H9 (cell line): Measurements from ENCODE around the gene ARNT2. TPM values are rescaled to one million over a fixed set of nuclear protein-coding genes. Genes with fewer than 3 reads are reported as not detected.

Experiments used
- DNase-seq: peaks from one replicate; pipeline ENCODE4 v3.0.0-alpha.2; 2017
- H2AFZ ChIP-seq: one replicate; pipeline ENCODE4 v1.6.1; 2013; ENCODE audit warnings: mild to moderate bottlenecking, low read length, control low read depth, moderate library complexity
- H2AK5ac ChIP-seq: 2 replicates; pipeline ENCODE4 v1.6.1; 2013; ENCODE audit warnings: low read length, control low read depth, mixed read lengths; ENCODE audit not compliant: insufficient read length
- H2BK120ac ChIP-seq: one replicate; pipeline ENCODE4 v1.6.1; 2013; ENCODE audit warnings: low read depth, mild to moderate bottlenecking, low read length, control low read depth, inconsistent platforms; ENCODE audit not compliant: poor library complexity, severe bottlenecking
- H2BK12ac ChIP-seq: 2 replicates; pipeline ENCODE4 v1.6.1; 2013; ENCODE audit warnings: low read length, control low read depth, mixed read lengths, low read depth; ENCODE audit not compliant: insufficient read length
- H2BK15ac ChIP-seq: 2 replicates; pipeline ENCODE4 v1.6.1; 2013; ENCODE audit warnings: low read depth, low read length, control low read depth
- H2BK20ac ChIP-seq: one replicate; pipeline ENCODE4 v1.6.1; 2013; ENCODE audit warnings: low read depth, mild to moderate bottlenecking, low read length, control low read depth, inconsistent platforms; ENCODE audit not compliant: poor library complexity, severe bottlenecking
- H2BK5ac ChIP-seq: 2 replicates; pipeline ENCODE4 v1.6.1; 2013; ENCODE audit warnings: low read length, control low read depth, mixed read lengths; ENCODE audit not compliant: insufficient read length
- H3K14ac ChIP-seq: 2 replicates; pipeline ENCODE4 v1.6.1; 2013; ENCODE audit warnings: low read length, control low read depth; ENCODE audit not compliant: insufficient read depth
- H3K18ac ChIP-seq: 2 replicates; pipeline ENCODE4 v1.6.1; 2013; ENCODE audit warnings: low read depth, mild to moderate bottlenecking, mixed read lengths, low read length, control low read depth; ENCODE audit not compliant: insufficient read length
- H3K23ac ChIP-seq: 2 replicates; pipeline ENCODE4 v1.6.1; 2013; ENCODE audit warnings: low read length, control low read depth, mixed read lengths, low read depth; ENCODE audit not compliant: insufficient read length
- H3K23me2 ChIP-seq: 2 replicates; pipeline ENCODE4 v1.6.1; 2013; ENCODE audit warnings: low read depth, mild to moderate bottlenecking, mixed read lengths, low read length, control low read depth; ENCODE audit not compliant: insufficient read length, poor library complexity, severe bottlenecking
- H3K27ac ChIP-seq: 2 replicates; pipeline ENCODE4 v1.5.1; 2013; ENCODE audit warnings: low read length, control low read depth, mixed read lengths, low read depth; ENCODE audit not compliant: insufficient read length
- H3K27me3 ChIP-seq: 2 replicates; pipeline ENCODE4 v1.6.1; 2013; ENCODE audit warnings: low read length, control low read depth, inconsistent platforms; ENCODE audit not compliant: insufficient read depth
- H3K4ac ChIP-seq: 2 replicates; pipeline ENCODE4 v1.6.1; 2013; ENCODE audit warnings: low read depth, mild to moderate bottlenecking, control low read depth, inconsistent platforms, low read length, moderate library complexity
- H3K4me1 ChIP-seq: 2 replicates; pipeline ENCODE4 v1.6.1; 2013; ENCODE audit warnings: low read length, control low read depth, inconsistent platforms; ENCODE audit not compliant: insufficient read depth
- H3K4me2 ChIP-seq: 2 replicates; pipeline ENCODE4 v1.6.1; 2013; ENCODE audit warnings: low read length, control low read depth, mixed read lengths; ENCODE audit not compliant: insufficient read length, insufficient read depth
- H3K56ac ChIP-seq: 2 replicates; pipeline ENCODE4 v1.6.1; 2013; ENCODE audit warnings: low read depth, mild to moderate bottlenecking, mixed read lengths, low read length, control low read depth; ENCODE audit not compliant: insufficient read length
- H3K79me1 ChIP-seq: 2 replicates; pipeline ENCODE4 v1.6.1; 2013; ENCODE audit warnings: low read depth, mild to moderate bottlenecking, moderate library complexity, low read length, control low read depth, inconsistent platforms; ENCODE audit not compliant: insufficient read depth, poor library complexity, severe bottlenecking
- H3K79me2 ChIP-seq: 2 replicates; pipeline ENCODE4 v1.6.1; 2013; ENCODE audit warnings: low read length, control low read depth, inconsistent platforms; ENCODE audit not compliant: insufficient read depth
- H3K9ac ChIP-seq: 2 replicates; pipeline ENCODE4 v1.6.1; 2013; ENCODE audit warnings: low read length, control low read depth, mixed read lengths; ENCODE audit not compliant: insufficient read length; ENCODE audit errors: extremely low read depth
- H3K9me3 ChIP-seq: one replicate; pipeline ENCODE4 v1.6.1; 2013; ENCODE audit warnings: low read depth, low read length, inconsistent platforms; ENCODE audit not compliant: control insufficient read depth
- H3T11ph ChIP-seq: one replicate; pipeline ENCODE4 v1.6.1; 2013; ENCODE audit warnings: mild to moderate bottlenecking, low read length, control low read depth, inconsistent platforms
- H4K20me1 ChIP-seq: one replicate; pipeline ENCODE4 v1.6.1; 2013; ENCODE audit not compliant: control insufficient read depth, insufficient read length, insufficient read depth
- H4K5ac ChIP-seq: 2 replicates; pipeline ENCODE4 v1.6.1; 2013; ENCODE audit warnings: low read depth, mild to moderate bottlenecking, mixed read lengths, low read length, control low read depth; ENCODE audit not compliant: insufficient read length
- H4K8ac ChIP-seq: replicated peaks from 2 replicates; pipeline ENCODE4 v1.6.1; 2013; ENCODE audit warnings: low read length, control low read depth, mixed read lengths, low read depth; ENCODE audit not compliant: insufficient read length
- H4K91ac ChIP-seq: 2 replicates; pipeline ENCODE4 v1.6.1; 2013; ENCODE audit warnings: low read depth, mild to moderate bottlenecking, moderate library complexity, mixed read lengths, low read length, control low read depth; ENCODE audit not compliant: insufficient read length
- H3K27ac Mint-ChIP-seq, 3 experiments: 2 replicates in 2 of 3; 3 replicates in 1 of 3; pipeline ENCODE4 v1.8.0; 2020 to 2021; ENCODE audit warnings: mixed read lengths in 3 of 3, mild to moderate bottlenecking in 1 of 3, moderate library complexity in 1 of 3
- H3K27me3 Mint-ChIP-seq: 2 replicates; pipeline ENCODE4 v1.8.0; 2021; ENCODE audit warnings: low read depth, mild to moderate bottlenecking, moderate library complexity, mixed read lengths
- H3K36me3 Mint-ChIP-seq, 3 experiments: 2 replicates in 2 of 3; 3 replicates in 1 of 3; pipeline ENCODE4 v1.8.0; 2020 to 2021; ENCODE audit warnings: low read depth in 3 of 3, mixed read lengths in 3 of 3; ENCODE audit not compliant: insufficient read depth in 1 of 3
- H3K4me1 Mint-ChIP-seq, 2 experiments: 2 replicates each; pipeline ENCODE4 v1.8.0; 2020; ENCODE audit warnings: mixed read lengths in 2 of 2
- H3K4me3 Mint-ChIP-seq, 2 experiments: 2 replicates in 1 of 2; 3 replicates in 1 of 2; pipeline ENCODE4 v1.8.0; 2020 to 2021; ENCODE audit warnings: mild to moderate bottlenecking in 2 of 2, mixed read lengths in 2 of 2, moderate library complexity in 1 of 2
- H3K9me3 Mint-ChIP-seq, 2 experiments: 2 replicates in 1 of 2; 3 replicates in 1 of 2; pipeline ENCODE4 v1.8.0; 2020; ENCODE audit warnings: mild to moderate bottlenecking in 2 of 2, mixed read lengths in 2 of 2, moderate library complexity in 1 of 2
- WGBS: extraction: QIAGEN DNeasy Blood & Tissue Kit; methylation state at CpG from one replicate; pipeline ENCODE4 v1.1.7; 2013; ENCODE audit warnings: missing lambda C conversion rate, low lambda C conversion rate, mixed read lengths; ENCODE audit not compliant: insufficient read length; ENCODE audit errors: extremely low coverage; 5-methylcytosine and 5-hydroxymethylcytosine counted together
- total RNA-seq: library from RNA; stranded (reverse); gene quantifications from 2 replicates; pipeline ENCODE4 v1.2.1, GENCODE V29; 2021
- TF ChIP-seq, protein P1 (sequence below): fragments of 200-600 bp; sonication (generic); conservative IDR thresholded peaks from 3 replicates; pipeline ENCODE4 v1.8.0; 2021; ENCODE audit warnings: antibody characterized with exemption, mild to moderate bottlenecking

ARNT2 gene
- total RNA-seq, 1 experiment from 2014 or later = 10.5 TPM

DNA sequence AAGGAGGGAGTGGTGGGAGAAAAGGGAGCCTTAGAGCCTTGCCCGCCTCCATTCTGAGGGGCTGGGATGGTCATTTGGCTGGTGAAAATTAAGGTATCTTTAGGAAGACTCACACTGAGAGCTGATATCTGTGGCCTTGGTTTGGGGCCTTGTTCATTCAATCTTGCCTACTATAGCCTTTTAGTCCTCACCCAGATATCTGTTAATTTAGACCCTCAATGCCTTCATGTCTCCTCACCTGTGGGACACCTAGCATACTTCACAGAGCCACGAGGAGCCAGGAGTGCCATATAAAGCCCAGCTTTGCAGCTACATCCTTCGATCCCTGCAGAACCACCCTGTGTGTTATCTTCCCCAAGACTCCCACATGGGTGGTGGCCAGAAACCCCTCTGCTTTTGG lies 4.7 kb upstream of the ARNT2 start:
- no peaks in the 10 kb centered on the region for H3K9me3 Mint-ChIP-seq

More for the DNA sequence above, 4.7 kb upstream of the ARNT2 start:
- Histone ChIP-seq H2AFZ (no peak overlapping the region), H2BK20ac (no peak overlapping the region), H4K8ac (no peak overlapping the region), H3K4ac (no peak overlapping the region), H3K27me3 (no peaks in the 10 kb centered on the region; the same call in 1 of the 2 replicates), H3K23ac (no peak overlapping the region), H2AK5ac (no peak overlapping the region), H3K4me2 (no peak overlapping the region), H3K79me1 (no peaks in the 10 kb centered on the region), H4K5ac (no peak overlapping the region), H3K9ac (no peak overlapping the region), H3K79me2 (no peaks in the 10 kb centered on the region), H3K23me2 (peaks cover 6% of the 10 kb centered on the region), H3K56ac (no peak overlapping the region), H4K20me1 (no peaks in the 10 kb centered on the region), H3K27ac (no peak overlapping the region), H2BK120ac (no peak overlapping the region), H2BK5ac (no peak overlapping the region), H3K9me3 (no peaks in the 10 kb centered on the region), H3K18ac (no peak overlapping the region), H2BK12ac (no peak overlapping the region), H3T11ph (no peak overlapping the region), H3K14ac (no peak overlapping the region), H3K4me1 (peaks cover 2% of the 10 kb centered on the region; the same call in 1 of the 2 replicates), H4K91ac (no peak overlapping the region), H2BK15ac (no peak overlapping the region)
- no peak overlapping the region for H3K4me3 Mint-ChIP-seq
- H3K4me1 Mint-ChIP-seq = peaks cover 15 to 25% of the 10 kb centered on the region in 2 experiments
- no peak overlapping the region for H3K27ac Mint-ChIP-seq
- peaks cover 35% of the 10 kb centered on the region for H3K27me3 Mint-ChIP-seq
- WGBS = no CpG with 5 or more reads among the region's 3 CpGs
- TF ChIP-seq, protein P1, sequence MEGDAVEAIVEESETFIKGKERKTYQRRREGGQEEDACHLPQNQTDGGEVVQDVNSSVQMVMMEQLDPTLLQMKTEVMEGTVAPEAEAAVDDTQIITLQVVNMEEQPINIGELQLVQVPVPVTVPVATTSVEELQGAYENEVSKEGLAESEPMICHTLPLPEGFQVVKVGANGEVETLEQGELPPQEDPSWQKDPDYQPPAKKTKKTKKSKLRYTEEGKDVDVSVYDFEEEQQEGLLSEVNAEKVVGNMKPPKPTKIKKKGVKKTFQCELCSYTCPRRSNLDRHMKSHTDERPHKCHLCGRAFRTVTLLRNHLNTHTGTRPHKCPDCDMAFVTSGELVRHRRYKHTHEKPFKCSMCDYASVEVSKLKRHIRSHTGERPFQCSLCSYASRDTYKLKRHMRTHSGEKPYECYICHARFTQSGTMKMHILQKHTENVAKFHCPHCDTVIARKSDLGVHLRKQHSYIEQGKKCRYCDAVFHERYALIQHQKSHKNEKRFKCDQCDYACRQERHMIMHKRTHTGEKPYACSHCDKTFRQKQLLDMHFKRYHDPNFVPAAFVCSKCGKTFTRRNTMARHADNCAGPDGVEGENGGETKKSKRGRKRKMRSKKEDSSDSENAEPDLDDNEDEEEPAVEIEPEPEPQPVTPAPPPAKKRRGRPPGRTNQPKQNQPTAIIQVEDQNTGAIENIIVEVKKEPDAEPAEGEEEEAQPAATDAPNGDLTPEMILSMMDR = no peak
- peaks cover 0 to 2% (median 2%) of the 10 kb centered on the region in 3 experiments; a peak in 2 of 7 replicates for H3K36me3 Mint-ChIP-seq
- DNase-seq = no peak
